Vagina (tissue), 2 donors: ENCODE measurements around the gene PARD3.
"Not testable (repeated sequence)": the region's sequence is repeated elsewhere in the genome, so short reads cannot be mapped to it uniquely, and the experiment has no call there.

Experiments used
- POLR2AphosphoS5 ChIP-seq, 2 donors: sonication (generic); formaldehyde crosslinking; IDR thresholded peaks; one replicate each; pipeline ENCODE4 v1.9.0; 2017; ENCODE audit warnings: antibody characterized with exemption in 2 of 2, mild to moderate bottlenecking in 2 of 2, low read depth in 1 of 2; ENCODE audit not compliant: insufficient read depth in 1 of 2
- TF ChIP-seq, protein P1 (sequence below), 3 experiments: fragments of 450-650 bp in 2 of 3; fragments of 200-600 bp in 1 of 3; sonication (generic) in 1 of 3; IDR thresholded peaks; one replicate each; pipeline ENCODE4 v1.5.1; 2017 to 2019; ENCODE audit warnings: antibody characterized with exemption in 3 of 3, mild to moderate bottlenecking in 2 of 3, moderate library complexity in 2 of 3

DNA sequence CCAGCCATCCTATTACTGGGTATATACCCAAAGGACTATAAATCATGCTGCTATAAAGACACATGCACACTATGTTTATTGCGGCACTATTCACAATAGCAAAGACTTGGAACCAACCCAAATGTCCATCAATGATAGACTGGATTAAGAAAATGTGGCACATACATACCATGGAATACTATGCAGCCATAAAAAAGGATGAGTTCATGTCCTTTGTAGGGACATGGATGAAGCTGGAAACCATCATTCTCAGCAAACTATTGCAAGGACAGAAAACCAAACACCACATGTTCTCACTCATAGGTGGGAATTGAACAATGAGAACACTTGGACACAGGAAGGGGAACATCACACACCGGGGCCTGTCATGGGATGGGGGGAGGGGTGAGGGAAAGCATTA, 546.7 kb downstream of the PARD3 start:
- TF ChIP-seq, protein P1, sequence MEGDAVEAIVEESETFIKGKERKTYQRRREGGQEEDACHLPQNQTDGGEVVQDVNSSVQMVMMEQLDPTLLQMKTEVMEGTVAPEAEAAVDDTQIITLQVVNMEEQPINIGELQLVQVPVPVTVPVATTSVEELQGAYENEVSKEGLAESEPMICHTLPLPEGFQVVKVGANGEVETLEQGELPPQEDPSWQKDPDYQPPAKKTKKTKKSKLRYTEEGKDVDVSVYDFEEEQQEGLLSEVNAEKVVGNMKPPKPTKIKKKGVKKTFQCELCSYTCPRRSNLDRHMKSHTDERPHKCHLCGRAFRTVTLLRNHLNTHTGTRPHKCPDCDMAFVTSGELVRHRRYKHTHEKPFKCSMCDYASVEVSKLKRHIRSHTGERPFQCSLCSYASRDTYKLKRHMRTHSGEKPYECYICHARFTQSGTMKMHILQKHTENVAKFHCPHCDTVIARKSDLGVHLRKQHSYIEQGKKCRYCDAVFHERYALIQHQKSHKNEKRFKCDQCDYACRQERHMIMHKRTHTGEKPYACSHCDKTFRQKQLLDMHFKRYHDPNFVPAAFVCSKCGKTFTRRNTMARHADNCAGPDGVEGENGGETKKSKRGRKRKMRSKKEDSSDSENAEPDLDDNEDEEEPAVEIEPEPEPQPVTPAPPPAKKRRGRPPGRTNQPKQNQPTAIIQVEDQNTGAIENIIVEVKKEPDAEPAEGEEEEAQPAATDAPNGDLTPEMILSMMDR (IDR thresholded peaks at IDR 0.05) = not testable (repeated sequence)
- not testable (repeated sequence) for TF ChIP-seq POLR2AphosphoS5 (IDR thresholded peaks at IDR 0.05; ENCODE audit: insufficient read depth in 1 of 2, low read depth in 1 of 2)
